Measurements from ENCODE around the gene FLT4. TPM values are rescaled to one million over a fixed set of nuclear protein-coding genes. Genes with fewer than 3 reads are reported as not detected.

Gene FLT4
- total and polyA plus RNA-seq, 2 experiments from 2014 or later: 3.4 to 13.8 TPM

GRCh38 chr5:180628827-180629750, 20.3 kb downstream of the FLT4 start:
- no peak for DNase-seq (ENCODE audit: low spot score)
- no peaks in the 10 kb centered on the region for H3K4me1 ChIP-seq (ENCODE audit: insufficient read depth)
- peaks cover 4% of the 10 kb centered on the region for H3K27me3 Mint-ChIP-seq (ENCODE audit: insufficient read depth, low read depth, poor library complexity)
- TF ChIP-seq CTCF (conservative IDR thresholded peaks at IDR 0.05; ENCODE audit: low read depth in 2 of 2): no peak
- TF ChIP-seq ZNF114 (CRISPR knock-in tag; IDR thresholded peaks at IDR 0.05): no peak
- TF ChIP-seq POLR2AphosphoS5 (IDR thresholded peaks at IDR 0.05; ENCODE audit: low read depth): no peak
- no peak for TF ChIP-seq CREB1 (CRISPR knock-in tag; IDR thresholded peaks at IDR 0.05; ENCODE audit: low read depth)
- no peak for TF ChIP-seq JUNB (IDR thresholded peaks at IDR 0.05; ENCODE audit: unreplicated experiment)
- TF ChIP-seq ETS1 (IDR thresholded peaks at IDR 0.05): no peak
- TF ChIP-seq ZNF331 (CRISPR knock-in tag; IDR thresholded peaks at IDR 0.05; ENCODE audit: low read depth): no peak
- no peak for TF ChIP-seq STAT1 (IDR thresholded peaks at IDR 0.05; ENCODE audit: unreplicated experiment)
- TF ChIP-seq NANOG (IDR thresholded peaks at IDR 0.05; ENCODE audit: borderline replicate concordance): no peak
- TF ChIP-seq EZH2 (IDR thresholded peaks at IDR 0.05; ENCODE audit: low read depth, unreplicated experiment): no peak
- no peak for TF ChIP-seq EZH2phosphoT487 (IDR thresholded peaks at IDR 0.05; ENCODE audit: unreplicated experiment)
- no peak for TF ChIP-seq ZNF462 (CRISPR knock-in tag; IDR thresholded peaks at IDR 0.05)
- TF ChIP-seq REST (IDR thresholded peaks at IDR 0.05; ENCODE audit: unreplicated experiment): no peak
- H3K4me3 Mint-ChIP-seq: no peak overlapping the region
- no peaks in the 10 kb centered on the region for H3F3A ChIP-seq (replicated peaks; ENCODE audit: low read depth)
- H3K36me3 Mint-ChIP-seq (ENCODE audit: low read depth): no peaks in the 10 kb centered on the region
- H3K27ac Mint-ChIP-seq: no peak overlapping the region
- H4K20me1 ChIP-seq (replicated peaks; ENCODE audit: insufficient read depth): no peaks in the 10 kb centered on the region
- no peak for ATAC-seq
- H3K9me3 Mint-ChIP-seq: peaks cover 1% of the 10 kb centered on the region; the same call in 1 of the 3 replicates
- no peak overlapping the region for H3K4me3 ChIP-seq
- no peaks in the 10 kb centered on the region for H3K27me3 ChIP-seq (ENCODE audit: insufficient read depth)
- H3K4me2 ChIP-seq: no peak overlapping the region
- H2AFZ ChIP-seq: no peak overlapping the region
- no peaks in the 10 kb centered on the region for H3K36me3 ChIP-seq (ENCODE audit: insufficient read depth)
- no peak overlapping the region for H3K27ac ChIP-seq (ENCODE audit: low read depth)
- H3K9me2 ChIP-seq (ENCODE audit: insufficient read depth): no peaks in the 10 kb centered on the region
- H3K4me1 Mint-ChIP-seq: peaks cover 9% of the 10 kb centered on the region
- H3K79me2 ChIP-seq (replicated peaks; ENCODE audit: insufficient read depth): no peaks in the 10 kb centered on the region
